ENCODE results near the gene AMELY.

DNA sequence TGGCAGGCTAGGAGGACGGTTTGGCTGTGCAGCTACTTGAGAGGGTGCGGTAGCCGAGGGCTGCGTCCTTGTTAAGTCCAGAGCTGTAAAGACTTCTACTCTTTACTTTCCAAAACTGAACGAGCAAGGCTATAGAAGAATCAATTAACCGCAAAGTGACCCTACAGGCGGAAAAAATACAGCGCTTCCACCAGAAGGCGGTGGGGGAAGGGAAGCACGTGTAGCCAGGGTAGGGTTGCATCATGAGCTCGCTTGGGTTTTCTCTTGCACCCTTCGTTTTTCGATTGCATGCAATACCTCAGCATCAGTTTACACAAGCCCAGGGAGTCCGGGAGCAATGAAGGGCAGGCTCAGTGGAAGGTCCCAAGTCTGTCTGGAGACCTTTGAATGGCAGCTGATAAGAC, 2.4 kb downstream of the AMELY start:
- TF ChIP-seq CTCF (IDR thresholded peaks at IDR 0.05; ENCODE audit: low read depth, low read length, poor library complexity, severe bottlenecking) = no peak
- TF ChIP-seq EZH2phosphoT487 (IDR thresholded peaks at IDR 0.05; ENCODE audit: borderline replicate concordance, low read length) = no peak

Data from DOHH2 (cell line).